ENCODE measurements around the gene CACNA2D1.
"Not testable (repeated sequence)": the region's sequence is repeated elsewhere in the genome, so short reads cannot be mapped to it uniquely, and the experiment has no call there.

CACNA2D1 gene

DNA sequence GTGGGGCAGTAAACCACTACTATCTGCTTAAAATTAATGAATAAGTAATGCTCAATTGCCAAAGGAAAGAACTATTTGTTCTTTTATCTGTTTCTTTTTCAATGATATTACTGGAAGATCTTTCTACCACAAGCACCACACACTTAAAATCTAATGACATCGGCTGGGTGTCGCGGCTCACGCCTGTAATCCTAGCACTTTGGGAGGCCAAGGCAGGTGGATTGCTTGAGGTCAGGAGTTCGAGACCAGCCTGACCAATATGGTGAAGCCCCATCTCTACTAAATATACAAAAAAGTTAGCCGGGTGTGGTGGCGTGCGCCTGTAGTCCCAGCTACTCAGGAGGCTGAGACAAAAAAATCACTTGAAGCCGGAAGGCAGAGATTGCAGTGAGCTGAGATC is 10.8 kb downstream of the CACNA2D1 start:
- H3K27me3 ChIP-seq (ENCODE audit: low read depth, low read length); H3K36me3 ChIP-seq (ENCODE audit: control insufficient read depth in 1 of 2, insufficient read depth in 2 of 2, low read length in 2 of 2); H3K27ac ChIP-seq (ENCODE audit: low read length); H3K9me3 ChIP-seq (ENCODE audit: control insufficient read depth in 1 of 2, low read length in 2 of 2); H3K4me1 ChIP-seq (ENCODE audit: control insufficient read depth in 1 of 2, insufficient read depth in 2 of 2, low read length in 2 of 2); H3K4me3 ChIP-seq (ENCODE audit: low read depth in 1 of 2, low read length in 2 of 2): not testable (repeated sequence)

- no peaks in the 10 kb centered on the region for H3K27me3 ChIP-seq (ENCODE audit: low read depth, low read length)
- H3K36me3 ChIP-seq (ENCODE audit: control insufficient read depth in 1 of 2, insufficient read depth in 2 of 2, low read length in 2 of 2), result no peaks in the 10 kb centered on the region
- H3K4me3 ChIP-seq (ENCODE audit: low read depth in 1 of 2, low read length in 2 of 2), result peak overlapping the region in 1 of 2 donors; percentile 14
- no peak overlapping the region for H3K27ac ChIP-seq (ENCODE audit: low read length)
- H3K4me1 ChIP-seq (ENCODE audit: control insufficient read depth in 1 of 2, insufficient read depth in 2 of 2, low read length in 2 of 2), result no peaks in the 10 kb centered on the region
- H3K9me3 ChIP-seq (ENCODE audit: control insufficient read depth in 1 of 2, low read length in 2 of 2), result no peaks in the 10 kb centered on the region
Measured at GRCh38 chr7:82430500-82431465, 12.8 kb downstream of the CACNA2D1 start.

GRCh38 chr7:82429408-82429807 is 14.2 kb downstream of the CACNA2D1 start:
- Histone ChIP-seq H3K9me3 (ENCODE audit: control insufficient read depth in 1 of 2, low read length in 2 of 2) (no peaks in the 10 kb centered on the region), H3K27ac (ENCODE audit: low read length) (no peak overlapping the region)

DNA sequence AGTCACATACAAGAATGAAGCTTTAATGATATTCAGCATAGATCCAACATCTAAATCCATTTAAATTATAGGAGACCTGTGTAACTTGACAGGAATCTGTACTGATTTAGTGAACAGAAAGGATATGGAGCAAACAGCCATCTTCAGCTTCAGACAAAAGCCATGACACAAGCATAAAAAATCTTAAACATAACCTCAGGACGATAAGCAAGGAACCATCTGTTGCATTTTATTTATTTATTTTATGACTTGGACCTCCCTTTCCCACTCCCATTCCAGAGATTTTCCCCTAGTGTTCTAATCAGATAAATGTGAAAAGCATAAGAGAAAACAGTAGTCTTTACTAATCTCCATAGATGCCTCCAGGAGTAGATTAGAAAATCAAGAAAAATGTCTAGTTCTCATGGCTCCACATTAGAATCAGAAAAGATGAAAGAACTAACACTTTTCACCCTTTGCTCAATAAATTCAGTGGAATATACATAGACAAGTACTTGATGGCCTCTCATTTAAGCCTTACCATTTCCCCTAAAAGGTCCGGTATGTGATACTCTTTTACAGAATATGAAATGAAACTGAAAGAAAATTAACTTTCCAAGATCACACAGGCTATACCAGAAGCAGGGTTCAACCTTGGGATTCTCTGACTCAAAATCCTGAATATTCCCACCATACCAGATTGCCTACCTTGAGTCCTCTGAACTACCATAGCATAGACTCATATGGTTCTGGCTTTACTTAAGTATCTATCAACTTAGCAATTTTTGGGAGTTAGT is 15.2 kb downstream of the CACNA2D1 start:
- Histone ChIP-seq H3K27me3 (ENCODE audit: low read depth, low read length) (no peaks in the 10 kb centered on the region), H3K4me1 (ENCODE audit: control insufficient read depth in 1 of 2, insufficient read depth in 2 of 2, low read length in 2 of 2) (peaks cover 0 to 2% of the 10 kb centered on the region in 2 donors)

More at GRCh38 chr7:82429408-82429807, 14.2 kb downstream of the CACNA2D1 start:
- Histone ChIP-seq H3K36me3 (ENCODE audit: control insufficient read depth in 1 of 2, insufficient read depth in 2 of 2, low read length in 2 of 2) (no peaks in the 10 kb centered on the region), H3K4me1 (ENCODE audit: control insufficient read depth in 1 of 2, insufficient read depth in 2 of 2, low read length in 2 of 2) (no peaks in the 10 kb centered on the region), H3K27me3 (ENCODE audit: low read depth, low read length) (no peaks in the 10 kb centered on the region), H3K4me3 (ENCODE audit: low read depth in 1 of 2, low read length in 2 of 2) (no peak overlapping the region)

DNA sequence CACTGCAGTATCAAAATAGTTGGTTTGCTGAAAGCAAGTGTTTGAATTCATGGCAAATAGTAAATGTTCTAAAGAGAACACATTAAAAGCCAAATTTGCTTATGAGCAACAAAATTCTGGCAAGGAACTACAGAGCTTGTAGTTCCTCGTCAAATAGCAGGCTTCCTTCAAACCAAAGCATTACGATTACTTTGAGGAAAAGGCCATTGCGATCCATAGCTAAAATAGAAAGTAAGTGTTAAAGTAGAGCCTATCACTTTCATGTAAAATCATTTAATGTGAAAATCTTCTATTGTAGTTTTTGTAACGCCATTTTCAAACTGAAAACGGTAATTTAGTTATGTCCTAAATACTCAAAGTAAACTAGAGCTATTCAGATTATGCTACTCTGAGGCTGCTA is 20.1 kb downstream of the CACNA2D1 start:
- H3K9me3 ChIP-seq (ENCODE audit: control insufficient read depth in 1 of 2, low read length in 2 of 2), result no peaks in the 10 kb centered on the region
- peak overlapping the region in 1 of 2 donors; percentile 11 for H3K4me3 ChIP-seq (ENCODE audit: low read depth in 1 of 2, low read length in 2 of 2)
- H3K36me3 ChIP-seq (ENCODE audit: control insufficient read depth in 1 of 2, insufficient read depth in 2 of 2, low read length in 2 of 2), result no peaks in the 10 kb centered on the region
- no peaks in the 10 kb centered on the region for H3K27me3 ChIP-seq (ENCODE audit: low read depth, low read length)
- H3K4me1 ChIP-seq (ENCODE audit: control insufficient read depth in 1 of 2, insufficient read depth in 2 of 2, low read length in 2 of 2), result peaks cover 0 to 9% of the 10 kb centered on the region in 2 donors
- H3K27ac ChIP-seq (ENCODE audit: low read length), result no peak overlapping the region

More for the DNA sequence above, 15.2 kb downstream of the CACNA2D1 start:
- no peak overlapping the region for H3K27ac ChIP-seq (ENCODE audit: low read length)
- no peak overlapping the region for H3K4me3 ChIP-seq (ENCODE audit: low read depth in 1 of 2, low read length in 2 of 2)
- H3K9me3 ChIP-seq (ENCODE audit: control insufficient read depth in 1 of 2, low read length in 2 of 2), result no peaks in the 10 kb centered on the region
- no peaks in the 10 kb centered on the region for H3K36me3 ChIP-seq (ENCODE audit: control insufficient read depth in 1 of 2, insufficient read depth in 2 of 2, low read length in 2 of 2)

DNA sequence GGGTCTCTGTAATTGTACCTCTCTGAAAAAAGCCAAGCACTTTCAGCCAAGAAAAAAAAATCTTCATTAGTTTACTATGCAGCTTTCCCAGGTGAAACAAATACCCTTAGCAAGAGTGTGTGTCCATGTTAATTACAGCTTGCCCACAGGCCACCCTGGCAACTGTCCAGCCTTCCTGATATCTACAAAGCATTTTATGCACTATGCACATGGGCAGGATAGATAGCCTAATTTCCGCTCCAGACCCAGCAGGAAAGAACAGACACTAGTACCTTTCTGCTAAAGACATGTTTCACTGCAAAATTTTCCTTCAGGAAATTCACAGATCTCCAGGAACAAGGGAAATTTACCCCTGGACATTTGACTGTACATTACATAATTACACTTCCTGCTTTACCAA is 24.4 kb downstream of the CACNA2D1 start:
- Histone ChIP-seq H3K9me3 (ENCODE audit: control insufficient read depth in 1 of 2, low read length in 2 of 2) (no peaks in the 10 kb centered on the region), H3K36me3 (ENCODE audit: control insufficient read depth in 1 of 2, insufficient read depth in 2 of 2, low read length in 2 of 2) (no peaks in the 10 kb centered on the region), H3K27me3 (ENCODE audit: low read depth, low read length) (no peaks in the 10 kb centered on the region), H3K4me3 (ENCODE audit: low read depth in 1 of 2, low read length in 2 of 2) (no peak overlapping the region), H3K4me1 (ENCODE audit: control insufficient read depth in 1 of 2, insufficient read depth in 2 of 2, low read length in 2 of 2) (peaks cover 0 to 11% of the 10 kb centered on the region in 2 donors), H3K27ac (ENCODE audit: low read length) (no peak overlapping the region)

DNA sequence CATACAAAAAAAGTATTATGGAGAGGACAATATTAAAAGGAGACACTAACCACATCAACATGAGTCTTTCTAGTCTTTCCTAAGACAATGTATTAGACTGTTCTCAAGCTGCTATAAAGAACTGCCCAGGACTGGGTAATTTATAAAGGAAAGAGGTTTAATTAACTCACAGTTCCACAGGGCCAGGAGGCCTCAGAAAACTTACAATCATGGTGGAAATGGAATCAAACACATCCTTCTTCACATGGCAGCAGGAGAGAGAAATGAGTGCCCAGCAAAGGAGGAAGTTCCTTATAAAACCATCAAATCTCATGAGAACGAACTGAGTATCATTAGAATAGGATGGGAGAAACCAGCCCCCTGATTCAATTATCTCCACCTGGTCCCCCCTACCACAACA is 25.7 kb downstream of the CACNA2D1 start:
- Histone ChIP-seq H3K27ac (ENCODE audit: low read length) (no peak overlapping the region), H3K9me3 (ENCODE audit: control insufficient read depth in 1 of 2, low read length in 2 of 2) (no peaks in the 10 kb centered on the region), H3K4me1 (ENCODE audit: control insufficient read depth in 1 of 2, insufficient read depth in 2 of 2, low read length in 2 of 2) (peaks cover 0 to 8% of the 10 kb centered on the region in 2 donors), H3K36me3 (ENCODE audit: control insufficient read depth in 1 of 2, insufficient read depth in 2 of 2, low read length in 2 of 2) (no peaks in the 10 kb centered on the region), H3K27me3 (ENCODE audit: low read depth, low read length) (no peaks in the 10 kb centered on the region), H3K4me3 (ENCODE audit: low read depth in 1 of 2, low read length in 2 of 2) (no peak overlapping the region)

DNA sequence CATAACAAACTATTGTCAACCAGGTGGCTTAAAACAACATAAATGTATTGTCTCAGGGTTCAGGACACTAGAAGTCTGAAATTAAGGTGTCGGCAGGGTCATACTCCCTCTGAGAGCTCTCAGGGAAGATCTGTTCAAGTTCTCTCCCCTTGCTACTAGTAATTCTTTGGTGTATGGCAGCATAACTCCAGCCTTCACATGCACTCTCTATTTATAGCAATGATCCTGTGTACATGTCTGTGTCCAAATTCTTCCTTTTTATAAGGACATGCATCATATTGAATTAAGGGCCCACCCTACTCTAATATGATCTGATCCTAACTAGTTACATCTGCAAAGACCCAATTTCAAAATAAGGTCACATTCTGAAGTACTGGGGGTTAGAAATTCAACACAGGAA is 27.2 kb downstream of the CACNA2D1 start:
- peaks cover 0 to 5% of the 10 kb centered on the region in 2 donors for H3K4me1 ChIP-seq (ENCODE audit: control insufficient read depth in 1 of 2, insufficient read depth in 2 of 2, low read length in 2 of 2)
- H3K4me3 ChIP-seq (ENCODE audit: low read depth in 1 of 2, low read length in 2 of 2), result no peak overlapping the region
- H3K36me3 ChIP-seq (ENCODE audit: control insufficient read depth in 1 of 2, insufficient read depth in 2 of 2, low read length in 2 of 2), result no peaks in the 10 kb centered on the region
- no peaks in the 10 kb centered on the region for H3K9me3 ChIP-seq (ENCODE audit: control insufficient read depth in 1 of 2, low read length in 2 of 2)
- no peak overlapping the region for H3K27ac ChIP-seq (ENCODE audit: low read length)
- no peaks in the 10 kb centered on the region for H3K27me3 ChIP-seq (ENCODE audit: low read depth, low read length)

DNA sequence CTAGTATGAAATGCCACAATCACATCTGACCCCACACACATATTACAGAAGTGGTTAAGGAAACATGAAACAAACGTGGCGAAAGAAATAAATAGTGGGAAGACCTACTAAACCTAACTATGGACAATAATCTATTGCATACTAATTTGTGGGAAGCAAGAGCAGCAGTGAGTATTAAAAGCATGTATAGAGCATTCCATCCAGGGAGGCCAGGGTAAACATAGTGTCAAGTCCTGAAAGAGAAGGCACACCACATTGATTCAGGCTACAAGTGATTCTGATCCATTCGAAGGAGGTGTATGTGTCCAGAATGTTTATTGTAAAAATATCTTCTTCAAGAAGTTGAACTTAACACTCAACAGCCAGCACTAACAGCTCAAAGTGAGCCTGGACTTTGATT is 29.2 kb downstream of the CACNA2D1 start:
- Histone ChIP-seq H3K4me1 (ENCODE audit: control insufficient read depth in 1 of 2, insufficient read depth in 2 of 2, low read length in 2 of 2) (peaks cover 0 to 5% of the 10 kb centered on the region in 2 donors), H3K27me3 (ENCODE audit: low read depth, low read length) (no peaks in the 10 kb centered on the region)

DNA sequence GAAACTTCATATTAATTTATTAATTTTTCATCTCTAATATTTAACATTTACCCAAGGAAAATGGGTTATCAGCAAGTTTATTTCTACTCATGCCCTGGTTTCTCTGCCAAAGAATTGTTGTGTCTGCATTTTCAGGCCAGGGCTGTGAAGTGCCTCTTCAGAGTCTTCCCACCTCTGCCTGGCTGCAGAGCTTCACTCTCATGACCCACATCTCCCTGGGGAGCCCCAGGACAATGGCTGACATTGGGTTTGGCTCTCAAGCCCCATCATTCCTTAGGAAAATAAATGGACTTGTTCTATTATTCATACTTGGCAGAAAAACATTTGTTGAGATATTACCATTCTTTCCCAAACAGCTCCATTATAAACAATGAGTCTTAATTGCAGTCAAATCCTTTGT is 30.3 kb downstream of the CACNA2D1 start:
- Histone ChIP-seq H3K4me3 (ENCODE audit: low read depth in 1 of 2, low read length in 2 of 2) (no peak overlapping the region), H3K36me3 (ENCODE audit: control insufficient read depth in 1 of 2, insufficient read depth in 2 of 2, low read length in 2 of 2) (no peaks in the 10 kb centered on the region), H3K9me3 (ENCODE audit: control insufficient read depth in 1 of 2, low read length in 2 of 2) (no peaks in the 10 kb centered on the region), H3K27me3 (ENCODE audit: low read depth, low read length) (no peaks in the 10 kb centered on the region), H3K4me1 (ENCODE audit: control insufficient read depth in 1 of 2, insufficient read depth in 2 of 2, low read length in 2 of 2) (peaks cover 0 to 5% of the 10 kb centered on the region in 2 donors), H3K27ac (ENCODE audit: low read length) (no peak overlapping the region)

More for the DNA sequence above, 29.2 kb downstream of the CACNA2D1 start:
- no peaks in the 10 kb centered on the region for H3K9me3 ChIP-seq (ENCODE audit: control insufficient read depth in 1 of 2, low read length in 2 of 2)
- H3K4me3 ChIP-seq (ENCODE audit: low read depth in 1 of 2, low read length in 2 of 2), result no peak overlapping the region
- H3K27ac ChIP-seq (ENCODE audit: low read length), result no peak overlapping the region
- H3K36me3 ChIP-seq (ENCODE audit: control insufficient read depth in 1 of 2, insufficient read depth in 2 of 2, low read length in 2 of 2), result no peaks in the 10 kb centered on the region

DNA sequence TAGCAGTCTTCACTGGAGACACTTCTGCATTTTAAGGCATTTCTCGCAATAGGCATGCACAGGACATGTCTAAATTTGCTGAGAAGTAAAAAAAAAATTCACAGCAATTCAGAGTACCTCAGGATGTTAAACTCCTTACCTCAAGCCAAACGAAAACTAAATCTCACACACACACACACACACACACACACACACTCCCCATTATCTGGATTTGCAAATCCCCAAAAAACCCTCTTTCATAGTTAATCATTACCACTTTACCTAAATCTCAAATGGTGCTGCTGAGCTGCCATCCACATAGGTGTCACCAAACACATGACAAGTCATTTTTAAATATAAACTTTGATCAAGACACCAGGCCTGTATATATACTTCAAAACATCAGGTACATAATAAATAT is 31.8 kb downstream of the CACNA2D1 start:
- Histone ChIP-seq H3K4me1 (ENCODE audit: control insufficient read depth in 1 of 2, insufficient read depth in 2 of 2, low read length in 2 of 2) (peaks cover 0 to 5% of the 10 kb centered on the region in 2 donors), H3K9me3 (ENCODE audit: control insufficient read depth in 1 of 2, low read length in 2 of 2) (no peaks in the 10 kb centered on the region), H3K27me3 (ENCODE audit: low read depth, low read length) (no peaks in the 10 kb centered on the region), H3K4me3 (ENCODE audit: low read depth in 1 of 2, low read length in 2 of 2) (no peak overlapping the region), H3K36me3 (ENCODE audit: control insufficient read depth in 1 of 2, insufficient read depth in 2 of 2, low read length in 2 of 2) (no peaks in the 10 kb centered on the region), H3K27ac (ENCODE audit: low read length) (no peak overlapping the region)
